Keratinocyte (primary cell): ENCODE measurements around the gene SCN1B.

Source experiments
- CTCF ChIP-seq, 3 experiments: IDR thresholded peaks in 1 of 3; conservative IDR thresholded peaks in 1 of 3; optimal IDR thresholded peaks in 1 of 3; 2 replicates in 2 of 3; 3 replicates in 1 of 3; pipeline versions ENCODE3 to v1.5.1; 2011; ENCODE audit warnings: low read length in 3 of 3, mild to moderate bottlenecking in 3 of 3, moderate library complexity in 2 of 3, control low read depth in 1 of 3, inconsistent platforms in 1 of 3; ENCODE audit not compliant: insufficient read depth in 2 of 3; ENCODE audit errors: extremely low read depth in 1 of 3
- EZH2 ChIP-seq: IDR thresholded peaks from one replicate; pipeline ENCODE4 v1.6.1; 2012; ENCODE audit warnings: inconsistent platforms, mild to moderate bottlenecking, low read length, moderate library complexity

GRCh38 chr19:35038623-35039512, 8.6 kb downstream of the SCN1B start:
- TF ChIP-seq CTCF (optimal IDR thresholded peaks at IDR 0.05 in 1 of 3, IDR thresholded peaks at IDR 0.05 in 1 of 3, conservative IDR thresholded peaks at IDR 0.05 in 1 of 3; ENCODE audit: extremely low read depth in 1 of 3, insufficient read depth in 2 of 3, low read length in 3 of 3), result no peak
- TF ChIP-seq EZH2, result no peak
